Loucy (cell line): Measurements from ENCODE around the gene COL27A1.

Source experiments
- H2AFZ ChIP-seq: fragments of 200-600 bp; sonication (generic); 2 replicates; pipeline ENCODE4 v1.6.0; 2016; ENCODE audit warnings: antibody characterized with exemption, mild to moderate bottlenecking, low read length, moderate library complexity
- H3F3A ChIP-seq: fragments of 200-600 bp; 2 replicates; pipeline ENCODE4 v1.6.0; 2016; ENCODE audit warnings: antibody characterized with exemption, low read depth, mild to moderate bottlenecking
- H3K27me3 ChIP-seq: fragments of 200-600 bp; sonication (generic); 2 replicates; pipeline ENCODE4 v1.6.1; 2014; ENCODE audit warnings: low read length, mild to moderate bottlenecking; ENCODE audit not compliant: insufficient read depth, poor library complexity, severe bottlenecking
- H3K36me3 ChIP-seq: fragments of 200-600 bp; sonication (generic); 2 replicates; pipeline ENCODE4 v1.6.1; 2016; ENCODE audit warnings: low read length; ENCODE audit not compliant: insufficient read depth
- H3K4me1 ChIP-seq: fragments of 200-600 bp; sonication (generic); 2 replicates; pipeline ENCODE4 v1.5.1; 2014; ENCODE audit warnings: low read length, mild to moderate bottlenecking; ENCODE audit not compliant: insufficient read depth, poor library complexity, severe bottlenecking
- H3K4me2 ChIP-seq: fragments of 200-600 bp; sonication (generic); 2 replicates; pipeline ENCODE4 v1.6.0; 2014; ENCODE audit warnings: antibody characterized with exemption, low read length, low read depth, mild to moderate bottlenecking; ENCODE audit not compliant: poor library complexity, severe bottlenecking
- H3K4me3 ChIP-seq: fragments of 200-600 bp; sonication (generic); 2 replicates; pipeline ENCODE4 v1.5.1; 2014; ENCODE audit warnings: low read length, mild to moderate bottlenecking, mixed read lengths; ENCODE audit not compliant: poor library complexity, severe bottlenecking
- H3K79me2 ChIP-seq: fragments of 200-600 bp; sonication (generic); 2 replicates; pipeline ENCODE4 v1.6.1; 2014; ENCODE audit warnings: low read length; ENCODE audit not compliant: insufficient read depth
- H3K9ac ChIP-seq: fragments of 200-600 bp; sonication (generic); 2 replicates; pipeline ENCODE4 v1.6.0; 2014; ENCODE audit warnings: mild to moderate bottlenecking, low read depth, low read length, moderate library complexity; ENCODE audit not compliant: poor library complexity, severe bottlenecking
- H3K9me2 ChIP-seq: fragments of 200-600 bp; sonication (generic); replicated peaks from 2 replicates; pipeline ENCODE4 v1.6.1; 2016; ENCODE audit warnings: low read depth, low read length, mixed read lengths
- H3K9me3 ChIP-seq: fragments of 200-600 bp; sonication (generic); 2 replicates; pipeline ENCODE4 v1.6.1; 2014; ENCODE audit warnings: mild to moderate bottlenecking, antibody characterized with exemption, low read length, low read depth; ENCODE audit not compliant: insufficient read depth
- H4K20me1 ChIP-seq: fragments of 200-600 bp; sonication (generic); 2 replicates; pipeline ENCODE4 v1.6.0; 2014; ENCODE audit warnings: antibody characterized with exemption, low read length, mild to moderate bottlenecking; ENCODE audit not compliant: insufficient read depth, poor library complexity, severe bottlenecking
- CTCF ChIP-seq: fragments of 200-600 bp; sonication (generic); conservative IDR thresholded peaks from 2 replicates; pipeline ENCODE4 v1.5.1; 2014; ENCODE audit warnings: mild to moderate bottlenecking, antibody characterized with exemption, low read length
- EZH2phosphoT487 ChIP-seq: fragments of 200-600 bp; IDR thresholded peaks from 2 replicates; pipeline ENCODE4 v1.6.1; 2018; ENCODE audit warnings: antibody characterized with exemption, mild to moderate bottlenecking, moderate library complexity, borderline replicate concordance

Gene COL27A1

GRCh38 chr9:114350636-114351401 lies 195.5 kb downstream of the COL27A1 start:
- Histone ChIP-seq H3K36me3 (peaks cover 75% of the 10 kb centered on the region; the same call in 1 of the 2 replicates), H3K9me2 (no peaks in the 10 kb centered on the region), H3K4me3 (no peak overlapping the region), H4K20me1 (peaks cover 7% of the 10 kb centered on the region), H3F3A (0 out of 2 replicates have a peak, but pooled peaks cover 4% of the 10 kb centered on the region), H3K9ac (no peak overlapping the region), H3K4me1 (peaks cover 19% of the 10 kb centered on the region), H3K9me3 (no peaks in the 10 kb centered on the region), H3K27me3 (no peaks in the 10 kb centered on the region), H3K79me2 (no peaks in the 10 kb centered on the region), H3K4me2 (no peak overlapping the region), H2AFZ (no peak overlapping the region)
- TF ChIP-seq CTCF (no peak), EZH2phosphoT487 (no peak)

DNA sequence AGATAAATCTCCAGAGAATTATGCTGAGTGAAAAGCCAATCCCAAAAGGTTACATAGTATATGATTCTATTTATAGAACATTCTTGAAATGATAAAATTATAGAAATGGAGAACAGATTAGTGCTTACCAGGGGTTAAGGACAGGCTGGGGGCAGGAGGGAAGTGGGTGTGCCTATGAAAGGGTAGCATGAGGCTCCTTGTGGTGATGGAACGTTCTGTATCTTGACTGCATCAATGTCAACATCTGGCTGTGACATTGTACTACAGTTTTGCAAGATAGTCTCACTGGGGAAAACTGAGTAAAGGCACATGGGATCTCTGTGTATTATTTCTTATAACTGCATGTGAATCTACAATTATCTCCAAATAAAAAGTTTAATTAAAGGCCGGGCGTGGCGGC lies 196.6 kb downstream of the COL27A1 start:
- Histone ChIP-seq H3K4me3 (no peak overlapping the region), H3K36me3 (peaks cover 75% of the 10 kb centered on the region; the same call in 1 of the 2 replicates), H3K4me2 (no peak overlapping the region), H2AFZ (no peak overlapping the region), H3K9ac (no peak overlapping the region), H3K4me1 (peaks cover 19% of the 10 kb centered on the region), H3K27me3 (no peaks in the 10 kb centered on the region), H3K79me2 (no peaks in the 10 kb centered on the region), H3K9me3 (no peaks in the 10 kb centered on the region), H3F3A (0 out of 2 replicates have a peak, but pooled peaks cover 4% of the 10 kb centered on the region), H3K9me2 (no peaks in the 10 kb centered on the region), H4K20me1 (peaks cover 7% of the 10 kb centered on the region)
- TF ChIP-seq EZH2phosphoT487 (no peak), CTCF (no peak)

GRCh38 chr9:114355821-114356220 lies 200.5 kb downstream of the COL27A1 start:
- Histone ChIP-seq H3K9ac (no peak overlapping the region), H3K4me3 (no peak overlapping the region), H3F3A (no peaks in the 10 kb centered on the region), H3K27me3 (no peaks in the 10 kb centered on the region), H3K36me3 (peaks cover 86% of the 10 kb centered on the region; the same call in 1 of the 2 replicates), H4K20me1 (no peaks in the 10 kb centered on the region), H3K9me3 (no peaks in the 10 kb centered on the region), H3K79me2 (no peaks in the 10 kb centered on the region), H3K4me2 (no peak overlapping the region), H3K4me1 (no peaks in the 10 kb centered on the region), H3K9me2 (no peaks in the 10 kb centered on the region), H2AFZ (no peak overlapping the region)
- no peak for TF ChIP-seq CTCF
- TF ChIP-seq EZH2phosphoT487 = no peak
